Measurements from ENCODE around the gene CCDC194.

GRCh38 chr19:17359905-17360800 is 33.8 kb downstream of the CCDC194 start:
- TF ChIP-seq CTCF (IDR thresholded peaks at IDR 0.05; ENCODE audit: poor library complexity, severe bottlenecking) (no peak), EZH2 (IDR thresholded peaks at IDR 0.05; ENCODE audit: borderline replicate concordance, insufficient read depth, low read length, poor library complexity, severe bottlenecking) (no peak)
